GM18873 (cell line): ENCODE measurements around the gene MKKS.

Source experiments
- ATAC-seq: cut with Tn5 transposase; IDR thresholded peaks from one replicate; pipeline ENCODE4 v1.9.1; 2021; ENCODE audit warnings: mild to moderate bottlenecking, moderate library complexity, moderate number of reproducible peaks; ENCODE audit not compliant: unreplicated experiment, low FRiP score

MKKS gene

GRCh38 chr20:10371467-10371866, 62.6 kb downstream of the MKKS start:
- no peak for ATAC-seq

DNA sequence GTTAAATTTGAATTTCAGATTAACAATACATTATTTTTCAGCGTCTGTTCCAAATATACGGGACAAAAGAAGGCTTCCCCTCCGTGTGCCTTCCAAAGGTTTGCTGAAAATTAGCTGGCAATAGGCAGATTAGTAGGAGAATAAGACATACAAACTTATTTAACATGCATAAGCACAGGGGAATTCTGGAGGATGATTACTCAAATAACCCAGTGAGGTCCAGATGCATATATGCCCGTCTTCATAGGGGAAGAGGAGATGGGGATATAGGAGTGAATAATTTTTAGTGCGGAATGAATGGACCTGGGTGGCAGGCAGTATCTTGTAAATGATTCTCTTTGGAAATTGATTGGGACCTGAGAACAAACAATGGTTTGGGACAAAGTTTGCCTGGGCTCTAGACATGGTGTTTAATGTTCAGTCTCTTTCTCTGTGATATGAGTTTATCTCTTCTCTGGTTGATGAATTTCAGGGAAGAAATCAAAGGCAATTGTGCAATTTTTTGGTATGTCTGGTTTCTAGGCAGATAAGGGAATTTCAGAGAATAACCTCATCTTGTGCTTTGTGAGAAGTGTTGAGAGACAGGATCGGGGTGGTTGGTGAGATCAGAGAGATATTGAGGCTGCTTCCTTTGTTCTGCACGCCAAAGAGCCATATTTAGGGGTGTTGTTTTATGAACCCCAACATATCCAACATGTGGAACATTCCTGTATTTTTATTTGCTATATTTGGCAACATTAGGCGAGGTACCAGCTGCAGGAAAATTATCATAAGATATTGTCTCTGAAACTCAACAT, 63.7 kb downstream of the MKKS start:
- no peak for ATAC-seq

GRCh38 chr20:10369723-10370090, 64.3 kb downstream of the MKKS start:
- no peak for ATAC-seq

GRCh38 chr20:10368702-10369041, 65.3 kb downstream of the MKKS start:
- ATAC-seq = no peak

DNA sequence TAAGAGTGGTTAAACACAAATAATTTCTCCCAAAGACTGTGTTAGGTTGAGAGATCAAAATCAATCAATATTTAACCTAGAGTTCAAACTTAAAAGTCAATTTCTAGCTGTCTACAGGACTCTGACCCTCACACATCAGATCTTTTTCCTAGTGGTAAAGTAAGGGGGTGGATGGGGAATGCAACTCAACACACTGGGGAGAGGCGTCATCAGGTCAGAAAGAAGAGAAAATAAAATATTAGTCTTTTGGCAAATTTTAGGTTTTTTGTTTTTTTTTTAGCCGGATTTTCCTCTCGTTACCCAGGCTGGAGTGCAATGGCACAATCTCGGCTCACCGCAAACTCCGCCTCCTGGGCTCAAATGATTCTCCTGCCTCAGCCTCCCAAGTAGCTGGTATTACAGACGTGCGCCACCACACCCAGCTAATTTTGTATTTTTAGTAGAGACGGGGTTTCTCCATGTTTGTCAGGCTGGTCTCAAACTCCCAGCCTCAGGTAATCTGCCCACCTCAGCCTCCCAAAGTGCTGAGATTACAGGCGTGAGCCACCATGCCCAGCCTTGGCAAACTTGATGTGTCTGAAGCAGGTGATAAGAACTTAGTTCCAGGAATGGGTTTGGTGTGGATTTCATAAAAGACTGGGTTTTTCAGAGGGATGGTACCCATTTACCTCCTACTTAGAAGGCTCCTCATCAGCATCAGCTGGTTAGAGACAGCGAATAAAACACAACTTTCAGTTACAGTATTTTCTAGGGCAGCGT, 65.9 kb downstream of the MKKS start:
- ATAC-seq = no peak

- no peak for ATAC-seq
Measured at GRCh38 chr20:10367693-10367942, 66.4 kb downstream of the MKKS start.

DNA sequence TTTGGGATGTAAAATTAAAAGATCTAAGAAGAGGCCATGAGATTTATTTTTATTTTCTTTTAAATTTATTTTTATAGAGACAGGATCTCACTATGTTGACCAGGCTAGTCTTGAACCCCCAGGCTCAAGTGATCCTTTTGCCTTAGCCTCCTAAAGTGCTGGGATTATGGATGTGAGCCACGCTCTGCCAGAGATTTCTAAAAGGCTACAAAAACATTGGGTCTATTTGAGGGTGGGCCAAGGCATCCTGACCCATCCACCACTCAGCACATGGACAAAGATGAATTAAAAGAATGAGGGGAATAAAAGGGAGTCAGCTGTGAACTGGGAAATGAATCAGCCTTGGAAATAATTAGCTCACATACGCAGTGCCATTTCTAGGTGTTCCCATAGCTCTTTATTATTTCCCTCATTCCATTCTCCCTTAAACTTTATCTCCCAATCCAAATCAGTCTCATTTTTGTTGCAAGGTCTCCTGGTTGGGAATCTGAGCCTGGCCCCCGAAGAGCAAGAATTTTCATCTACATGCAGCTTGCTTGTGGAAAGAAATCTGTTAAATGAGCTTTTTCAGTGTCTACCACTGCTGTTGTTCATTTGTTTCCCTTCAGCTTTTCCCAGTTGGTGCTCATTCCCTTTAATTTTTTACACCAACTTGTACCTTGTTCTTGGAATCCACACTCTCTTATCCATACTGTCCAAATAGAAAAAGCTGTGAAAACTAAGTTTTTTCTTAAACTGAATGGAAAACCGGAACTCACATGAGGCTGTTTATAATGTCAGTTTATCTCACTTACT, 66.9 kb downstream of the MKKS start:
- no peak for ATAC-seq

- peak; percentile 73 for ATAC-seq
Measured at GRCh38 chr20:10362674-10363073, 71.3 kb downstream of the MKKS start.

DNA sequence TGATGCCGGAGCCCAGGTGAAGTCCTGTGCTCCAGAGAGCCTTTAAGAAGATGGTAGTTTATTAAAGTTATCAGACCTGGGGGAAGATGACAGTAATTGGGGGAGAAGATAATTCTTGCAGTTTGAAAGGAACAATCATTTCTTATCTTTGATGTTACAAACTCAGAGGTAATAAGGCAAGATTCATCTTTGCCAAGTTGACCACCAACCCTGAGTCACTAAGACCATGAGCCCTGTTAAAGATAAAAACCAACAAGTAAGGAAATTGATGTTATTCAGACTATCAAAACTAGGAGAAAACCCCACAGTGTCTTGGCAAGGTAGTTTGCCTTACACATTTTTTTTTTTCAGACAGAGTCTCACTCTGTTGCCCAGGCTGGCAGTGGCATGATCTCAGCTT, 73.1 kb downstream of the MKKS start:
- ATAC-seq = no peak

DNA sequence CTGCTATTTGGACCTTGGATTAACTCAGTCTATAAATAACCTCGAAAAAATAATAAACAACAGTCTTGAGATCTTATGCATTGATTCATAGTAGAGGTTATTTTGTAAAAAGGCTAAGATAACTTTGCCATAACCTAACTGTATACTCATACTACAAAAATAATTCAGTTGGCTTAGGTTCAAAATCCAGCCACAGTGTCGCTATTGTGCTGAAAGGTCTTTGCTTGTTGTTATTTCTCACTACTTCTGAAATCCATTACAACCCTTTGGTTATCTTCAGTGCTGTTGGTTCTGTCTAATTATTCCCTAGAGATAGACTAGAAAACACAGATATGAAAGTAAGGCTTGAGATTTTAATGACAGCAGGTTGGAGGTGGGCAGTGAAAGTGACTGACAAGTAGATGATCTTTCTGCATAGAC, 74.4 kb downstream of the MKKS start:
- ATAC-seq = no peak

GRCh38 chr20:10357974-10358373, 76.0 kb downstream of the MKKS start:
- no peak for ATAC-seq

- no peak for ATAC-seq
Measured at GRCh38 chr20:10357061-10357708, 76.8 kb downstream of the MKKS start.

GRCh38 chr20:10356628-10357027, 77.4 kb downstream of the MKKS start:
- ATAC-seq = no peak

DNA sequence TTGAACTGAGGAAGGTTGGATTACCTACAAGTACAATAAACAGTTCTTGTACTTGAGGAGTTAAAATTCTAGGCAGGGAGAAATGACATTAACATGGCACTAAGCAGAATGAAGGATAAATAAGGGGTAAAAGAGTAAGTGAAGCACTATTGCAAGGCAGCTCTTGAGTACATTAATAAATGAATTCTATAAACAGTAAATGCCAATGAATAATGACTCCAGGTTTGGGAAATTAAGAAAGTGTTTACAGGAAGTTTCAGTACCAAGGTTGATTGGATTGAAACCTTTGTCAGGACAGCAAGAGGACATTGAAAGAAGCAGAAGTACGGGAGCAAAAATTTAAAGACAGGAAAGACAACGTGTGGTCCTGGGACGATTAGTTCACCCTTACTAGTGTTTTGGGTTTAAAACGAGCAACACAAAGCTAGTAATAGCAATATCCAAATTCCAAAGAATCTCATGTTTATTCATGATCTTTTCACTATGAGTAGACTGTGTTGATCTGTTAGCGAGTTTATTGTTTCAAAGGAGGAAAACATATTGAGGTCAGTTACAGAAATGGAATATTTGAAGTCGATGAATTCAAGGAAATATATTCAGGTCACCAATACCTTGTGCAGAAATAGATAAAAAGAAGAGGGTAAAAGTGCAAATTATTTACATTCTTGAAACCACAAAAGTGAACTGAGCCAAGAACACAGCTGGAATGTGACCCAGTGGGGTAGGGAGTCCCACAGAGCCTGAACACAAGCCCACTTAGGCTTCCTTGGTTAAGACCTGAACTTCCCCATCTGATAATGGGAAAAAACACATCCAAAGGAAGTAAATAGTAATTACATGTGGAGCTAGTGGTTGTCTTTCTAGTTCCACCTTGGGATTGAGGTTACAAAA, 80.8 kb downstream of the MKKS start:
- no peak for ATAC-seq
